A673 (cell line): ENCODE data around the gene EFS. TPM values are rescaled to one million over a fixed set of nuclear protein-coding genes. Genes with fewer than 3 reads are reported as not detected.

Experiments
- BruUV-seq: library from RNA; stranded (reverse); fragments of 400-500 nt; replicated peaks from 2 replicates; lab custom pipeline; 2021; lab: Mats Ljungman, UMichigan
- CTCF ChIA-PET: fragments of 300-600 bp; sonication (Branson Sonifier 250); formaldehyde crosslinking; loops from one replicate; lab custom pipeline; 2022; ENCODE audit warnings: antibody characterized with exemption; lab: Charles Lee
- POLR2A ChIA-PET: fragments of 300-600 bp; sonication (Branson Sonifier 250); formaldehyde crosslinking; loops from one replicate; lab custom pipeline; 2022; ENCODE audit warnings: antibody characterized with exemption; ENCODE audit not compliant: low non-redundant PET; lab: Charles Lee
- DNase-seq: peaks from one replicate; pipeline ENCODE4 v3.0.0-alpha.2; 2015; ENCODE audit warnings: low spot score
- H3K27ac ChIP-seq: fragments of 200-600 bp; sonication (generic); 2 replicates; pipeline ENCODE4 v1.5.1; 2016; ENCODE audit warnings: mixed run types, low read depth, mild to moderate bottlenecking, mixed read lengths, antibody characterized with exemption, low read length; ENCODE audit not compliant: poor library complexity, severe bottlenecking
- H3K27me3 ChIP-seq: fragments of 200-600 bp; sonication (generic); replicated peaks from 2 replicates; pipeline ENCODE4 v1.6.1; 2017; ENCODE audit warnings: mixed run types, low read depth, mild to moderate bottlenecking, mixed read lengths, antibody characterized with exemption, low read length; ENCODE audit not compliant: insufficient read depth, poor library complexity
- H3K36me3 ChIP-seq: fragments of 200-600 bp; sonication (generic); 2 replicates; pipeline ENCODE4 v1.6.1; 2016; ENCODE audit warnings: mixed run types, mild to moderate bottlenecking, mixed read lengths, antibody characterized with exemption, low read length; ENCODE audit not compliant: insufficient read depth, poor library complexity, severe bottlenecking
- H3K4me1 ChIP-seq: fragments of 200-600 bp; sonication (generic); 2 replicates; pipeline ENCODE4 v1.6.1; 2017; ENCODE audit warnings: mixed run types, mild to moderate bottlenecking, mixed read lengths, antibody characterized with exemption, low read length; ENCODE audit not compliant: insufficient read depth, poor library complexity, severe bottlenecking
- H3K4me3 ChIP-seq: fragments of 200-600 bp; sonication (generic); 2 replicates; pipeline ENCODE4 v1.5.1; 2016; ENCODE audit warnings: low read depth, mixed run types, mild to moderate bottlenecking, mixed read lengths, low read length; ENCODE audit not compliant: poor library complexity, severe bottlenecking
- H3K9me3 ChIP-seq: fragments of 200-600 bp; sonication (generic); 2 replicates; pipeline ENCODE4 v1.6.1; 2016; ENCODE audit warnings: mixed run types, low read depth, mild to moderate bottlenecking, mixed read lengths, antibody characterized with exemption, low read length; ENCODE audit not compliant: poor library complexity, severe bottlenecking
- EZH2 ChIP-seq: fragments of 200-600 bp; sonication (generic); IDR thresholded peaks from 2 replicates; pipeline ENCODE4 v1.6.1; 2017; ENCODE audit warnings: borderline replicate concordance, low read depth, mild to moderate bottlenecking, mixed read lengths, antibody characterized with exemption, low read length; ENCODE audit not compliant: poor library complexity, severe bottlenecking
- intact Hi-C: fragments of 100-400 bp; cut with micrococcal nuclease; formaldehyde crosslinking; loops from one replicate; pipeline ENCODE4 v1.10.0; 2022; ENCODE audit not compliant: unreplicated experiment
- total RNA-seq: library from RNA; stranded (reverse); gene quantifications from 2 replicates; pipeline ENCODE4 v1.2.3, GENCODE V29; 2021
- TF ChIP-seq, protein P1 (sequence below): fragments of 300-800, 200-600 bp; sonication (generic); conservative IDR thresholded peaks from 2 replicates; pipeline ENCODE4 v1.5.1; 2017; ENCODE audit warnings: low read depth, mild to moderate bottlenecking, antibody characterized with exemption, low read length, moderate library complexity, mixed read lengths

Gene EFS
- total RNA-seq, 1 experiment from 2014 or later: 55.9 TPM

DNA sequence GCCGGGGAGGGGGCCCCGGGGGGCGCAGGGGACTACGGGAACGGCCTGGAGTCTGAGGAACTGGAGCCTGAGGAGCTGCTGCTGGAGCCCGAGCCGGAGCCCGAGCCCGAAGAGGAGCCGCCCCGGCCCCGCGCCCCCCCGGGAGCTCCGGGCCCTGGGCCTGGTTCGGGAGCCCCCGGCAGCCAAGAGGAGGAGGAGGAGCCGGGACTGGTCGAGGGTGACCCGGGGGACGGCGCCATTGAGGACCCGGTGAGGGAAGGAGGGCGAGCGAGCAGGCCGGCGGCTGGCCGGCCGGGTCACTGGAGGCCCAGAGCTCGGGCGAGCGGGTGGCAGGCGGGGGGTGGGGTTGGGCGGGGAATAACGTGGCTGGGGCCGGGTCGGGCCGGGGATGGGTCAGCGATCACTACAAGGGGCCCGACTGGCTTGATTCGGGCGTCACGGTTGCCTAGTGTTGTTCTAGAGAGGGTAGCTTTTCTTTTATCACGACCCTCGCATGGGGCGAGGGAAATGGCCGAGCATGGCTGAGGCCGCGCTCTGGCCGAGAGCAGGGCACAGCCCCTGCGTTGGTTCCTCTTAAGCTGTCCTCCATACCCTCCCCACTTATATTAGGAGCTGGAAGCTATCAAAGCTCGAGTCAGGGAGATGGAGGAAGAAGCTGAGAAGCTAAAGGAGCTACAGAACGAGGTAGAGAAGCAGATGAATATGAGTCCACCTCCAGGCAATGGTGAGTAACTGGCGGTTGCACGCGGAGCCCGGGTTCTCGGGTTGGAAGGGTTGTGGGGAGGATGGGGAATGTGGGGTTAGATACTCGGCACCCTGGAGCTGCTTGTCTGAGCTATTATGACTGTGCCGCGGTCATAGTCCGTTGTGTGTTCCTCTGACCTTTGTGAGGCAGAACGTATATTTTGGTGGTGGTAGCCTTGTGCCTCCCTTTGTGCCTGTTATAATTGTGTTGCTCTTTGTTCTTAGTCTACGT lies 43.1 kb downstream of the EFS start:
- ChIA-PET POLR2A (interaction anchor here (0.6 kb wide), 2 partner anchors 61 to 1486 kb away, joined by 3 to 5 read pairs; no protein-coding TSS in a partner anchor), CTCF (interaction anchor here (0.7 to 3.1 kb wide), 6 partner anchors 21 to 262 kb away, joined by 3 to 9 read pairs (median 4); no protein-coding TSS in a partner anchor)
- peak; percentile 49 for DNase-seq
- Histone ChIP-seq H3K27me3 (no peaks in the 10 kb centered on the region), H3K36me3 (peaks cover 42% of the 10 kb centered on the region), H3K27ac (peak overlapping the region; percentile 95), H3K9me3 (no peaks in the 10 kb centered on the region), H3K4me1 (peaks cover 13% of the 10 kb centered on the region), H3K4me3 (peak overlapping the region; percentile 78)
- intact Hi-C loops: loop anchor here (5.0 kb wide), 2 partner anchors 45 to 145 kb away; partner anchors contain the start of genes EFS and NGDN
- no peak for TF ChIP-seq EZH2
- TF ChIP-seq, protein P1, sequence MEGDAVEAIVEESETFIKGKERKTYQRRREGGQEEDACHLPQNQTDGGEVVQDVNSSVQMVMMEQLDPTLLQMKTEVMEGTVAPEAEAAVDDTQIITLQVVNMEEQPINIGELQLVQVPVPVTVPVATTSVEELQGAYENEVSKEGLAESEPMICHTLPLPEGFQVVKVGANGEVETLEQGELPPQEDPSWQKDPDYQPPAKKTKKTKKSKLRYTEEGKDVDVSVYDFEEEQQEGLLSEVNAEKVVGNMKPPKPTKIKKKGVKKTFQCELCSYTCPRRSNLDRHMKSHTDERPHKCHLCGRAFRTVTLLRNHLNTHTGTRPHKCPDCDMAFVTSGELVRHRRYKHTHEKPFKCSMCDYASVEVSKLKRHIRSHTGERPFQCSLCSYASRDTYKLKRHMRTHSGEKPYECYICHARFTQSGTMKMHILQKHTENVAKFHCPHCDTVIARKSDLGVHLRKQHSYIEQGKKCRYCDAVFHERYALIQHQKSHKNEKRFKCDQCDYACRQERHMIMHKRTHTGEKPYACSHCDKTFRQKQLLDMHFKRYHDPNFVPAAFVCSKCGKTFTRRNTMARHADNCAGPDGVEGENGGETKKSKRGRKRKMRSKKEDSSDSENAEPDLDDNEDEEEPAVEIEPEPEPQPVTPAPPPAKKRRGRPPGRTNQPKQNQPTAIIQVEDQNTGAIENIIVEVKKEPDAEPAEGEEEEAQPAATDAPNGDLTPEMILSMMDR: no peak
- BruUV-seq: no TSS peak

DNA sequence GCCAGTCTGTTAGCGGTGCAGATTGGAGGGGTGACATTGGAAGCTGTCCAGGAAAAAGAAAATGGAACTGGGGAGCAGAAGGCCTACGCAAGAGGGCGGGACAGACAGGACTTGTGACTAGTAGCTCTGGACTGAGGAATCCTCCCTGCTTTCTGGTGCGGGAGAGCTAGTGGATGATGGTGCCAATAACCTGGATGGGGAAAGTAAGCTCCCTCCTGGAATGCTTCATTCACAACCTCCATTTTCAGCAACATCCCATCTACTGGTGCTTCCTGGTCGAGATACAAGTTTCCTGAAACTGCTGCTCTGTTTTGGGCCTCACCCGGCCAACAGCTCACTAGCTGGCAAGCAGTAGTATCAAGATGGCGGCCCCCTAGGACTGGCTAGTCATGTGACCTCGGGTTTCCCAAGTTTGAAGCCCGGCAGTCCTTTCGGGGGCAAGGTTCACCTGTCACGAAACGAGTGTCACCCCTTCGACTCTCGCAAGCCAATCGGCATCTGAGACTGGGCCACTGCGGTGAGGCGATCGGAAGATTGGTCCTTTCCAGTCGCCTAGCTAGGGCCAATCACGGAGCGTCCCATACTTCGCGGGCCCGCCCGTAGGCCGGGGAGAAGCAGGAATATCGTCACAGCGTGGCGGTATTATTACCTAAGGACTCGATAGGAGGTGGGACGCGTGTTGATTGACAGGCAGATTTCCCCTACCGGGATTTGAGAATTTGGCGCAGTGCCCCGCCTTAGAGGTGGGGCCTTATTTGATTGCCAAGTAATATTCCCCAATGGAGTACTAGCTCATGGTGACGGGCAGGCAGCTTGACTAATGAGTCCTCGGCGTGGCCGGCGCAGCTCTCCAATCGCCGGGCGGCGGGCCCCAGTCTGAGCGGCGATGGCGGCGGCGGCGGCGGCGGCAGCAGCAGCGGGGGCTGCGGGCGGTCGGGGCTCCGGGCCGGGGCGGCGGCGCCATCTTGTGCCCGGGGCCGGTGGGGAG lies 44.1 kb downstream of the EFS start, which contains the start of gene PABPN1:
Gene PABPN1, plus strand, starts transcription at position 874 of the 988 bp plus-strand sequence. Its CDS starts 13 bp downstream, at position 887.
- Histone ChIP-seq H3K36me3 (peaks cover 38% of the 10 kb centered on the region), H3K9me3 (no peaks in the 10 kb centered on the region), H3K27me3 (no peaks in the 10 kb centered on the region), H3K4me3 (peak within 1 kb of the TSS; percentile 78), H3K27ac (peak within 1 kb of the TSS; percentile 95), H3K4me1 (peaks cover 13% of the 10 kb centered on the region)
- ChIA-PET CTCF (interaction anchor here (0.5 to 3.1 kb wide), 7 partner anchors 20 to 261 kb away, joined by 3 to 9 read pairs (median 4); no protein-coding TSS in a partner anchor), POLR2A (interaction anchor here (0.6 kb wide), 1 partner anchor 1485 kb away, joined by 5 read pairs; no protein-coding TSS in a partner anchor)
- TF ChIP-seq EZH2: no peak
- TF ChIP-seq, protein P1: no peak
- BruUV-seq: TSS peak; percentile 92
- intact Hi-C loops: loop anchor here (5.0 kb wide), 2 partner anchors 46 to 146 kb away; partner anchors contain the start of genes EFS and NGDN
- DNase-seq: peak; percentile 100
